ENCODE data around the gene SPTBN4.
"Not testable (repeated sequence)": the region's sequence is repeated elsewhere in the genome, so short reads cannot be mapped to it uniquely, and the experiment has no call there.

Gene SPTBN4

DNA sequence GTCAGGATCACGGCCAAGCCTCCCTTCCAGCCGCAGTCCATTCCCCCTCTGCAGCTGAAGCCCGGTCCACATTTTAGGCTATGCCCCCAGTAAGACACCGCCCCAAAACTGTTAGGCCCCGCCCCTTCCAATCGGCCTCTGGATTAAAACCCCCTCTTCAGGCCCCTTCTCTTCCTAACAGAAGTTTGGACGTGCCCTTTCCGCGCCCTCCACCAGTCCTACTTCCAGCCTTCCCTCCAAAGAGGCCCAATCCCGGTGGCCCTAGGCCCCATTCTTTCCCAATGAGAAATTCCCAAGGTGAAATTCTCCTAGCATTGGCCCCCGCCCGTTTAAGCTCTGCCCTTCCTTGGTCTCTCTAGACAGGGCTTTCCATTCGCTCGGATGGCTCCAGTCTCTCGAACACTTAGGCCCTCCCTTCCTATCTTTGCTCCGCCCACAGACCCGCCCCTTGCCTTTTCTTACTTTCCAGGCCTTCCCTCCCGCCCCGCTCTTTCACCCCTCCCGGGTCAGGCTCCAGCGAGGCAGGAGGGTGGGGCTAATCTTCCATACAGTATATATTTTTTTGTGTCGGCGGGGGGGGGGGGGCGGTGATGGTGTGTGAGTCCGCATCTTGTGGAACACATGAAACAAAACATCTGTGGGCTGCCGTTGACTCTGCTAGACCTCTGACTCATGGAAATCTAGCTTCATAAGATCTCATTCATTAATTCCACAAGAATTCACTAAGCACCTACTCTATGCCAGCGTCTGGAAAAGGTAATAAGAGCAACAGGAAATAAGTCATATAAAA lies 148.0 kb downstream of the SPTBN4 start:
- no peak for DNase-seq (ENCODE audit: low spot score)

GRCh38 chr19:40616178-40616577 lies 149.4 kb downstream of the SPTBN4 start:
- no peak for DNase-seq (ENCODE audit: low spot score)

GRCh38 chr19:40616941-40617340 lies 150.1 kb downstream of the SPTBN4 start:
- DNase-seq (ENCODE audit: low spot score), result no peak

GRCh38 chr19:40617961-40618360 lies 151.2 kb downstream of the SPTBN4 start:
- DNase-seq (ENCODE audit: low spot score), result no peak

DNA sequence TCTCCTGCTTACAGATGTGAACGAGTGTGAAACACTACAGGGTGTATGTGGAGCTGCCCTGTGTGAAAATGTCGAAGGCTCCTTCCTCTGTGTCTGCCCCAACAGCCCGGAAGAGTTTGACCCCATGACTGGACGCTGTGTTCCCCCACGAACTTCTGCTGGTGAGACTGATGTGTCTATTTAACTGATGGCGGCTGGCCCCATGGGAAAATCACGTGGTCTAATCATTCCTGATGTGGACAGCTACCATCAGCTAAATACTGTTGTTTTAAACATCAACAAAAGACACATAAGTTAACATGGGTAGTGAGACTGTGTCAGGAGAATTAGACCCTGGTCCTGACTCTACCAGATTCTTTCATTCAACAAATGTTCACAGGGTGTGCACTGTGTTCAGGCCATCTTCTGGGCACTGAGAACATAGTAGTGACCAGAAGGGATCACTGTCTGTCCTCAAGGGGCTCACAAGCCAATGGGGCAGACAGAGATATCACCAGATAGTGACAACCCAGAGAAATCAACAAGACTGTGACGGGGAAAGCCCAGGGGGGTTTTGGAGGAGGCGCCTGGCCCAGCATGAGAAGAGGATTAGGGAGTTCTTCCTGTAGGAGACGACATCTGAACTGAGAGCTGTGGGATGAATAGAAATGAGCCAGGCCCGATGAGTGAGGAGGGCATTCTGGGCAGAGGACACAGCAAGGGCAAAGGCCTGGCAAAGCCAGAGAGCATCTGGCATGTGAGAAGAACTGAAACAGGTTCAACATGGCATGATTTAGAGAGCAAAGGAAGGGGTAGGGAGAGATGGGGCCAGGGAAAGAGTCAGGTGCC lies 152.7 kb downstream of the SPTBN4 start:
- DNase-seq (ENCODE audit: low spot score), result no peak

GRCh38 chr19:40620161-40620485 lies 153.3 kb downstream of the SPTBN4 start:
- no peak for DNase-seq (ENCODE audit: low spot score)

- no peak for DNase-seq (ENCODE audit: low spot score)
These were observed 154.5 kb downstream of the SPTBN4 start for GRCh38 chr19:40621283-40621682.

GRCh38 chr19:40621966-40622772 lies 155.4 kb downstream of the SPTBN4 start:
- no peak for DNase-seq (ENCODE audit: low spot score)

GRCh38 chr19:40622773-40623075 lies 155.9 kb downstream of the SPTBN4 start:
- DNase-seq (ENCODE audit: low spot score), result no peak

GRCh38 chr19:40623403-40624251 lies 156.8 kb downstream of the SPTBN4 start:
- DNase-seq (ENCODE audit: low spot score), result peak; percentile 37

- not testable (repeated sequence) for DNase-seq (ENCODE audit: low spot score)
These were observed 157.8 kb downstream of the SPTBN4 start for GRCh38 chr19:40624369-40625153.

DNA sequence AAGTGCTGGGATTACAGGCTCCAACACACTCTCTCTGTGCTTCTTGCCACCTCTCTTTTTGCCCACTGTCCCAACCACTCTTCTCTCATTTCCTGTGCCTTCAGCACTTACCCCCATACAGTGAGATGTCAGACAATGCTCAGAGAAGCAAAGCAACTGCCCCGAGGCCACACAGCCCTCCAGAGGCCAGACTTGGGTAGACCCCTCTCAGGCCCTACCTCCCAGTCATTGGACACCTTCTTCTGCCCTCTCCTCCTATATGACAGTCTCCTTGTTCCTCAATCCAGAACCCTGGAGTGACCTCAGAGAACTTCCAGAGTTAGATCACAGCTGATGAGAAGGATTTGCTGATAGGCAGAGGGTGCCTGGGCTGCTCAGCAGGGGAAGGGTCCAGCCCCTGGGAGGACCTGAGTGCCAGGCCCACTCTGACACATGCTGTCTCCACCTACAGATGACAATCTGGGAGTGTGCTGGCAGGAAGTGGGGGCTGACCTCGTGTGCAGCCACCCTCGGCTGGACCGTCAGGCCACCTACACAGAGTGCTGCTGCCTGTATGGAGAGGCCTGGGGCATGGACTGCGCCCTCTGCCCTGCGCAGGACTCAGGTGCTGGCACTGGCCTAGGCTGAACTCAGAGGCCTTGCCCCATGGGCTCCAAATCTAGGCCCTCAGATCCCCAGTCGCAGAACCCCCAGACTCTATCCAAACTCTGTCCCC lies 158.8 kb downstream of the SPTBN4 start:
- DNase-seq (ENCODE audit: low spot score), result no peak

Small RNA genes within 50 kb of the gene (small RNA-seq; reads per million reads assigned to genes)
- 0 reads per million in 2 experiments for gene RF00017

All from SK-N-DZ (cell line).